Liver (tissue), 9 donors: Measurements from ENCODE around the gene HSPA1B. TPM values are rescaled to one million over a fixed set of nuclear protein-coding genes. Genes with fewer than 3 reads are reported as not detected.

ENCODE experiments used
- DNase-seq: peaks from one replicate; pipeline ENCODE4 v3.0.0-alpha.2; 2017; ENCODE audit warnings: low spot score
- H3K27ac ChIP-seq, 2 donors: one replicate each; pipeline ENCODE4 v1.7.0; 2013; ENCODE audit warnings: inconsistent platforms in 2 of 2, low read length in 2 of 2, control low read depth in 1 of 2, low read depth in 1 of 2, mild to moderate bottlenecking in 1 of 2
- H3K27me3 ChIP-seq, 4 donors: one replicate each; pipeline versions ENCODE4 v1.6.1 to v1.7.0; 2013; ENCODE audit warnings: low read length in 3 of 4, inconsistent platforms in 1 of 4, mild to moderate bottlenecking in 1 of 4, moderate library complexity in 1 of 4; ENCODE audit not compliant: control insufficient read depth in 4 of 4, insufficient read depth in 4 of 4
- H3K36me3 ChIP-seq, 4 donors: one replicate each; pipeline versions ENCODE4 v1.6.1 to v1.7.0; 2013; ENCODE audit warnings: low read length in 3 of 4, mild to moderate bottlenecking in 3 of 4, low read depth in 1 of 4, moderate library complexity in 1 of 4; ENCODE audit not compliant: control insufficient read depth in 4 of 4, insufficient read depth in 3 of 4
- H3K4me1 ChIP-seq, 4 donors: one replicate each; pipeline versions ENCODE4 v1.6.1 to v1.7.0; 2013; ENCODE audit warnings: low read length in 3 of 4, mild to moderate bottlenecking in 3 of 4, moderate library complexity in 1 of 4; ENCODE audit not compliant: control insufficient read depth in 4 of 4, insufficient read depth in 4 of 4
- H3K4me3 ChIP-seq, 3 donors: one replicate each; pipeline versions ENCODE4 v1.6.1 to v1.7.0; 2013; ENCODE audit warnings: low read length in 3 of 3, control low read depth in 1 of 3, low read depth in 1 of 3, mild to moderate bottlenecking in 1 of 3
- H3K9ac ChIP-seq, 2 donors: one replicate each; pipeline ENCODE4 v1.7.0; 2013; ENCODE audit warnings: low read length in 2 of 2, mild to moderate bottlenecking in 2 of 2, moderate library complexity in 2 of 2, control low read depth in 1 of 2, low read depth in 1 of 2
- H3K9me3 ChIP-seq, 4 donors: one replicate each; pipeline versions ENCODE4 v1.6.1 to v1.7.0; 2013; ENCODE audit warnings: low read length in 3 of 4; ENCODE audit not compliant: control insufficient read depth in 4 of 4
- ATF3 ChIP-seq: IDR thresholded peaks from 2 replicates; pipeline ENCODE4 v1.6.1; 2016; ENCODE audit warnings: antibody characterized with exemption
- EGR1 ChIP-seq, 2 donors: IDR thresholded peaks; 2 replicates each; pipeline ENCODE4 v1.6.1; 2016 to 2018; ENCODE audit warnings: antibody characterized with exemption in 2 of 2, low read depth in 2 of 2
- FOXA1 ChIP-seq: IDR thresholded peaks from 2 replicates; pipeline ENCODE4 v1.6.1; 2016; ENCODE audit warnings: antibody characterized with exemption
- HNF4A ChIP-seq, 2 donors: conservative IDR thresholded peaks; 2 replicates each; pipeline ENCODE4 v1.6.1; 2016; ENCODE audit warnings: antibody characterized with exemption in 2 of 2, mild to moderate bottlenecking in 2 of 2
- JUND ChIP-seq, 2 donors: IDR thresholded peaks; 2 replicates each; pipeline ENCODE4 v1.6.1; 2016; ENCODE audit warnings: antibody characterized with exemption in 2 of 2
- MAX ChIP-seq: IDR thresholded peaks from 2 replicates; pipeline ENCODE4 v1.6.1; 2016; ENCODE audit warnings: antibody characterized with exemption
- NR2F2 ChIP-seq: IDR thresholded peaks from 2 replicates; pipeline ENCODE4 v1.6.1; 2016; ENCODE audit warnings: antibody characterized with exemption
- RAD21 ChIP-seq, 2 donors: IDR thresholded peaks; 2 replicates each; pipeline ENCODE4 v1.6.1; 2016; ENCODE audit warnings: antibody characterized with exemption in 2 of 2, mild to moderate bottlenecking in 2 of 2
- RXRA ChIP-seq, 2 donors: IDR thresholded peaks; 2 replicates each; pipeline ENCODE4 v1.6.1; 2017 to 2018; ENCODE audit warnings: antibody characterized with exemption in 2 of 2, mild to moderate bottlenecking in 1 of 2
- TAF1 ChIP-seq: conservative IDR thresholded peaks from 2 replicates; pipeline ENCODE4 v1.6.1; 2016; ENCODE audit warnings: antibody characterized with exemption, mild to moderate bottlenecking
- YY1 ChIP-seq: IDR thresholded peaks from 2 replicates; pipeline ENCODE4 v1.6.1; 2016; ENCODE audit warnings: antibody characterized with exemption, mild to moderate bottlenecking
- ZBTB33 ChIP-seq: IDR thresholded peaks from 2 replicates; pipeline ENCODE4 v1.6.1; 2016; ENCODE audit warnings: antibody characterized with exemption
- WGBS: extraction: QIAGEN DNeasy Blood & Tissue Kit; methylation state at CpG from one replicate; pipeline ENCODE4 v1.1.7; 2013; 5-methylcytosine and 5-hydroxymethylcytosine counted together
- polyA plus RNA-seq, 2 donors: library from polyadenylated mRNA; stranded (reverse) in 1 of 2; unstranded in 1 of 2; fragments of 200-250 nt in 1 of 2; fragments of >200 nt in 1 of 2; fragmentation: Nextera tagmentation in 1 of 2; extraction: Ambion mirVana in 1 of 2; gene quantifications; one replicate each; pipeline versions ENCODE4 v1.2.1 to v1.2.3, GENCODE V29; 2013 to 2015
- total RNA-seq, 2 donors: library from RNA; depleted of rRNA; stranded (reverse); fragments of >200 nt; gene quantifications; one replicate each; pipeline ENCODE4 v1.2.3, GENCODE V29; 2014
- donor health status: healthy.
- donor health status: healthy.
- donor health status: healthy.
- donor health status: healthy.
- donor health status: healthy.

Gene HSPA1B
- total and polyA plus RNA-seq, 4 donors, result 9.5 to 165 (median 43.9) TPM

GRCh38 chr6:31877651-31878161, 50.2 kb downstream of the HSPA1B start:
- Histone ChIP-seq H3K27me3 (no peaks in the 10 kb centered on the region), H3K9me3 (no peaks in the 10 kb centered on the region), H3K4me1 (no peaks in the 10 kb centered on the region), H3K27ac (no peak overlapping the region), H3K4me3 (no peak overlapping the region), H3K9ac (no peak overlapping the region), H3K36me3 (peaks cover 2 to 26% (median 10%) of the 10 kb centered on the region in 4 donors)
- peak; percentile 60 for DNase-seq
- 65% methylated on average over 10 of the region's 10 CpGs for WGBS
- TF ChIP-seq FOXA1, result no peak
- TF ChIP-seq HNF4A (conservative IDR thresholded peaks at IDR 0.05), result no peak
- TF ChIP-seq TAF1, result no peak
- TF ChIP-seq RXRA (IDR thresholded peaks at IDR 0.05), result no peak
- no peak for TF ChIP-seq RAD21 (IDR thresholded peaks at IDR 0.05)
- no peak for TF ChIP-seq NR2F2
- TF ChIP-seq EGR1 (IDR thresholded peaks at IDR 0.05; ENCODE audit: low read depth in 2 of 2), result no peak
- TF ChIP-seq MAX, result no peak
- no peak for TF ChIP-seq YY1
- no peak for TF ChIP-seq JUND (IDR thresholded peaks at IDR 0.05)
- no peak for TF ChIP-seq ZBTB33

GRCh38 chr6:31878222-31878621, 50.7 kb downstream of the HSPA1B start:
- 87% methylated on average over 3 of the region's 3 CpGs for WGBS
- no peak overlapping the region for H3K27ac ChIP-seq

GRCh38 chr6:31878726-31879125, 51.2 kb downstream of the HSPA1B start, which contains the start of gene SLC44A4:
SLC44A4 (minus strand) TSS chr6:31878997; CDS start chr6:31878980, 17 bp downstream.
- Histone ChIP-seq H3K27ac (no peak within 1 kb of the TSS), H3K4me3 (no peak within 1 kb of the TSS), H3K9me3 (no peaks in the 10 kb centered on the region), H3K36me3 (peaks cover 11 to 36% (median 16%) of the 10 kb centered on the region in 4 donors), H3K4me1 (no peaks in the 10 kb centered on the region), H3K9ac (no peak within 1 kb of the TSS), H3K27me3 (no peaks in the 10 kb centered on the region)
- 81% methylated on average over 18 of the region's 18 CpGs for WGBS
- no peak for TF ChIP-seq ZBTB33
- no peak for TF ChIP-seq EGR1 (IDR thresholded peaks at IDR 0.05; ENCODE audit: low read depth in 2 of 2)
- TF ChIP-seq RAD21 (IDR thresholded peaks at IDR 0.05), result no peak
- TF ChIP-seq HNF4A (conservative IDR thresholded peaks at IDR 0.05), result no peak
- no peak for DNase-seq

More at GRCh38 chr6:31878222-31878621, 50.7 kb downstream of the HSPA1B start:
- H3K9me3 ChIP-seq, result no peaks in the 10 kb centered on the region
- H3K4me1 ChIP-seq, result no peaks in the 10 kb centered on the region
- H3K36me3 ChIP-seq, result peaks cover 7 to 31% (median 13%) of the 10 kb centered on the region in 4 donors
- H3K4me3 ChIP-seq, result no peak overlapping the region
- DNase-seq, result no peak
- H3K27me3 ChIP-seq, result no peaks in the 10 kb centered on the region
- TF ChIP-seq ATF3, result no peak
- no peak for TF ChIP-seq TAF1
- TF ChIP-seq YY1, result no peak
- no peak for TF ChIP-seq FOXA1
- no peak overlapping the region for H3K9ac ChIP-seq
